ENCODE results near the gene ADAMTS12.

- no peak for TF ChIP-seq CTCF (IDR thresholded peaks at IDR 0.05; ENCODE audit: control extremely low read depth in 1 of 3, insufficient read depth in 1 of 3, low read depth in 1 of 3, low read length in 3 of 3)
- no peak for TF ChIP-seq TAF7 (optimal IDR thresholded peaks at IDR 0.05; ENCODE audit: borderline replicate concordance, low read depth, low read length)
- TF ChIP-seq RAD21 (IDR thresholded peaks at IDR 0.05 in 1 of 2, conservative IDR thresholded peaks at IDR 0.05 in 1 of 2; ENCODE audit: low read depth in 2 of 2, low read length in 2 of 2): no peak
- TF ChIP-seq GABPA (IDR thresholded peaks at IDR 0.05; ENCODE audit: borderline replicate concordance, insufficient read depth, low read length): no peak
- no peak for TF ChIP-seq POLR2AphosphoS5 (IDR thresholded peaks at IDR 0.05; ENCODE audit: low read depth, low read length)
- TF ChIP-seq EP300 (IDR thresholded peaks at IDR 0.05; ENCODE audit: borderline replicate concordance in 1 of 2, low read depth in 2 of 2, low read length in 2 of 2): no peak
- TF ChIP-seq PHF8 (conservative IDR thresholded peaks at IDR 0.05; ENCODE audit: low read depth, low read length): no peak
- TF ChIP-seq RFX5 (IDR thresholded peaks at IDR 0.05; ENCODE audit: borderline replicate concordance, low read depth, low read length): no peak
- TF ChIP-seq CREB1 (IDR thresholded peaks at IDR 0.05): no peak
- no peak for TF ChIP-seq FOSL1 (IDR thresholded peaks at IDR 0.05; ENCODE audit: insufficient read depth, low read depth, low read length)
- no peak for TF ChIP-seq TAF1 (IDR thresholded peaks at IDR 0.05; ENCODE audit: low read depth, low read length)
- TF ChIP-seq TCF12 (IDR thresholded peaks at IDR 0.05; ENCODE audit: low read depth, low read length): no peak
- TF ChIP-seq ATF3 (IDR thresholded peaks at IDR 0.05; ENCODE audit: insufficient read depth, low read depth, low read length): no peak
- TF ChIP-seq POLR2A (IDR thresholded peaks at IDR 0.05; ENCODE audit: control extremely low read depth in 1 of 2, low read depth in 2 of 2, low read length in 2 of 2): no peak
Observed at GRCh38 chr5:33556330-33557328, 335.2 kb downstream of the ADAMTS12 start.

Data from H1 (cell line).